Left lung (tissue), 10 donors: ENCODE results near the gene DNASE1. TPM values are rescaled to one million over a fixed set of nuclear protein-coding genes. Genes with fewer than 3 reads are reported as not detected.
"Not testable (repeated sequence)": the region's sequence is repeated elsewhere in the genome, so short reads cannot be mapped to it uniquely, and the experiment has no call there.

Experiments used
- ATAC-seq: fragments of 200-7000 bp; cut with Tn5 transposase; one replicate; pipeline ENCODE4 v1.9.1; 2020; ENCODE audit warnings: moderate library complexity
- DNase-seq, 4 donors: peaks; one replicate each; pipeline ENCODE4 v3.0.0-alpha.2; 2013 to 2020
- H3K27ac ChIP-seq, 2 donors: fragments of 200-600 bp; sonication (generic) in 1 of 2; one replicate each; pipeline versions ENCODE4 v1.5.0 to v1.8.0; 2020 to 2021
- H3K27me3 ChIP-seq, 2 donors: fragments of 200-600 bp; sonication (generic) in 1 of 2; one replicate each; pipeline versions ENCODE4 v1.5.0 to v1.8.0; 2020 to 2021
- H3K36me3 ChIP-seq, 2 donors: fragments of 200-600 bp; sonication (generic) in 1 of 2; one replicate each; pipeline versions ENCODE4 v1.5.0 to v1.8.0; 2020 to 2021
- H3K4me1 ChIP-seq, 2 donors: fragments of 200-600 bp; one replicate each; pipeline ENCODE4 v1.8.0; 2021
- H3K4me3 ChIP-seq, 2 donors: fragments of 200-600 bp; sonication (generic) in 1 of 2; one replicate each; pipeline versions ENCODE4 v1.5.0 to v1.8.0; 2020 to 2021; ENCODE audit warnings: mild to moderate bottlenecking in 1 of 2
- H3K9me3 ChIP-seq, 2 donors: fragments of 200-600 bp; sonication (generic) in 1 of 2; one replicate each; pipeline versions ENCODE4 v1.5.0 to v1.8.0; 2020 to 2021
- intact Hi-C, 2 donors: fragments of 100-400 bp; cut with DNase I; formaldehyde crosslinking; loops; one replicate each; pipeline versions ENCODE4 v1.11.2 to v1.14.2; 2022
- polyA plus RNA-seq, 6 donors: library from polyadenylated mRNA; unstranded; fragments of 120-200 nt; gene quantifications; one replicate each; pipeline ENCODE4 v1.2.1, GENCODE V29; 2013; ENCODE audit not compliant: insufficient read length in 6 of 6
- total RNA-seq, 2 donors: library from RNA; stranded (reverse); fragmentation: NEBNext Ultra II Directional; extraction: Animal tissue kit (Norgen Biotek cat#: 25700); gene quantifications; one replicate each; pipeline ENCODE4 v1.2.1, GENCODE V29; 2021
- TF ChIP-seq, protein P1 (sequence below), 2 donors: fragments of 200-600 bp; sonication (generic) in 1 of 2; IDR thresholded peaks; one replicate each; pipeline versions ENCODE4 v1.5.0 to v1.8.0; 2021; ENCODE audit warnings: antibody characterized with exemption in 2 of 2
- donor health status: DM: no; HTN: yes; CAD: no.
- donor health status: DM: no; HTN: no; CAD: no.

DNASE1 gene
- total and polyA plus RNA-seq, 8 donors: 14.6 to 30.0 (median 28.1) TPM

GRCh38 chr16:3608069-3608468 lies 46.4 kb upstream of the DNASE1 start:
- H3K4me1 ChIP-seq: peaks cover 8 to 25% of the 10 kb centered on the region in 2 donors
- H3K4me3 ChIP-seq: no peak overlapping the region
- no peak for DNase-seq
- TF ChIP-seq, protein P1, sequence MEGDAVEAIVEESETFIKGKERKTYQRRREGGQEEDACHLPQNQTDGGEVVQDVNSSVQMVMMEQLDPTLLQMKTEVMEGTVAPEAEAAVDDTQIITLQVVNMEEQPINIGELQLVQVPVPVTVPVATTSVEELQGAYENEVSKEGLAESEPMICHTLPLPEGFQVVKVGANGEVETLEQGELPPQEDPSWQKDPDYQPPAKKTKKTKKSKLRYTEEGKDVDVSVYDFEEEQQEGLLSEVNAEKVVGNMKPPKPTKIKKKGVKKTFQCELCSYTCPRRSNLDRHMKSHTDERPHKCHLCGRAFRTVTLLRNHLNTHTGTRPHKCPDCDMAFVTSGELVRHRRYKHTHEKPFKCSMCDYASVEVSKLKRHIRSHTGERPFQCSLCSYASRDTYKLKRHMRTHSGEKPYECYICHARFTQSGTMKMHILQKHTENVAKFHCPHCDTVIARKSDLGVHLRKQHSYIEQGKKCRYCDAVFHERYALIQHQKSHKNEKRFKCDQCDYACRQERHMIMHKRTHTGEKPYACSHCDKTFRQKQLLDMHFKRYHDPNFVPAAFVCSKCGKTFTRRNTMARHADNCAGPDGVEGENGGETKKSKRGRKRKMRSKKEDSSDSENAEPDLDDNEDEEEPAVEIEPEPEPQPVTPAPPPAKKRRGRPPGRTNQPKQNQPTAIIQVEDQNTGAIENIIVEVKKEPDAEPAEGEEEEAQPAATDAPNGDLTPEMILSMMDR (IDR thresholded peaks at IDR 0.05): no peak
- H3K27me3 ChIP-seq: no peaks in the 10 kb centered on the region
- intact Hi-C loops: no loop called here
- peaks cover 0 to 31% of the 10 kb centered on the region in 2 donors for H3K36me3 ChIP-seq
- ATAC-seq: no peak
- no peaks in the 10 kb centered on the region for H3K9me3 ChIP-seq
- no peak overlapping the region for H3K27ac ChIP-seq

DNA sequence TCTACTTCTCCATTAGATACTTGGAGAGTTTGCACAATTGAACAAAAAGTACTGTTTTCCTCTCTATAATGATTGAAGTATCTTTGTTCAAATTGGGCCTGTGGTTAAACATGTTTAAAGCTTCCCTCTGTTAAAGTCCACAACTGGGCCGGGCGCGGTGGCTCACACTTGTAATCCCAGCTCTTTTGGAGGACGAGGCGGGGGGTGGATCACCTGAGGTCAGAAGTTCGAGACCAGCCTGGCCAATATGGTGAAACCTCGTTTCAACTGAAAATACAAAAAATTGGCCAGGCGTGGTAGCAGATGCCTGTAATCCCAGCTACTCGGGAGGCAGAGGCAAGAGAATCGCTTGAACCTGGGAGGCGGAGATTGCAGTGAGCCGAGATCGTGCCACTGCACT lies 45.5 kb upstream of the DNASE1 start:
- ATAC-seq, H3K27me3 ChIP-seq, DNase-seq, H3K9me3 ChIP-seq, intact Hi-C loops, H3K27ac ChIP-seq, H3K4me3 ChIP-seq: not testable (repeated sequence)
- peaks cover 8 to 34% of the 10 kb centered on the region in 2 donors for H3K4me1 ChIP-seq
- H3K36me3 ChIP-seq: peaks cover 0 to 22% of the 10 kb centered on the region in 2 donors

DNA sequence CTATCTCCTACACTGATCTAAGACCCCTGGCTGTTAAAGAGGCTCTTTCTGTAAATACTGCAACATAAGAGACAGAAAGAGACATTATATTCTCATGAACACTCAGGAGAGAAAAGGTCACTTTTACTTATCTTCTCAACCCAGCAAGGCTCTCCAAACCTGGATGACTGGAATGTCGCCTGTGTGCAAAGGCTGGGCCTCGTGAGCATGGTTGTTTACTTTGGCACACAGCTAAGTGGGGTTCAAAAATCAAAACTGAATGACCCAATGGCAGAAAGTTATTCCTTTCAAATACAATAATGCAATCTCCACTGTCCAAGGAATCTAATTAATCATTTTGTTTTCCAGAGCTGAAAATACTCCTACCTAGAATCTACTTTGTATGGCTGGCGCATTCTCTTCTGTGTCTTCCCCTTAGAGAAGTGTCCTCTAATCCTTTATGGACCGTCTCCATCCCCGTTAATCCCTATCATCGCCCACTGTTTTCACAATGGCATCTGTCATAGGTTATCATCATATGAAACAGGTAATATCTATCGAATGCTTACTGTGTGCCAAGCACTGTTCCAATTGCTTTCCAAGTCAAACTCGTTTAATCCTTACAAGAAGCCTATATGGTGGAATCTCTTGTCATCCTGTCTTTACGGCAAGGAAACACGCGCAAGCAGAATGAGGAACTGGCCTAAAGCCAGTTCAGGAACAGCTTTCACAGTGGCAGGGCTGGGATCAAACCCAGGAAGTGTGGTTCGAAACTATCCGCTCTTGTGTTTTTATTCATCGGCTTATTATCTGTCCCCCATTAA lies 44.4 kb upstream of the DNASE1 start:
- no peaks in the 10 kb centered on the region for H3K9me3 ChIP-seq
- peak overlapping the region in 1 of 2 donors; percentile 89 for H3K27ac ChIP-seq
- H3K4me1 ChIP-seq: peaks cover 8 to 37% of the 10 kb centered on the region in 2 donors
- DNase-seq (no peak), ATAC-seq (no peak)
- no peaks in the 10 kb centered on the region for H3K27me3 ChIP-seq
- peak overlapping the region in 1 of 2 donors; percentile 97 for H3K4me3 ChIP-seq
- H3K36me3 ChIP-seq: peaks cover 0 to 11% of the 10 kb centered on the region in 2 donors
- intact Hi-C loops: no loop called here
- TF ChIP-seq, protein P1 (IDR thresholded peaks at IDR 0.05): no peak

DNA sequence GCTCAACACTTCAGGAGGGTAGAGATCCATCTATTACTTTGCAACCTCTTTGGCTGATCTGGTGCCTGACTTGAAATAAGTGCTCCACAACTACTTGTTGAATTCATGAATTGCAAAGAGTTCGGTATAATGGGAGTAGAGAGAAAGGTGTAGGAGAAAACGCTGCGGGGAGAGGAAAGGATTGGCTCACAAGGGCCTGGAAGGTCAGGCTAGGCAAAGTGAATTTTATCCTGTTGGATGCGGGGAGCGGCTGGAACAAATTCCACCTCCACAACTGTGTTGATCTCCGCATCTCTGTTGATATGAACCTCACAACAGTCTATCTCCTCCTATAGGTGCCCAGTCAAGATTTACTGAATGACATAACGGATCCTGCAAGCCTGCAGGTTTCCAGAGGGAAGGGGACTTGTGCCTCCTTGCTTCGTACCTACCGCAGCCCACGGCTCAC lies 43.8 kb upstream of the DNASE1 start:
- Histone ChIP-seq H3K4me3 (peak overlapping the region; percentile 97 to 98), H3K36me3 (peaks cover 0 to 8% of the 10 kb centered on the region in 2 donors), H3K27me3 (no peaks in the 10 kb centered on the region), H3K9me3 (no peaks in the 10 kb centered on the region), H3K27ac (peak overlapping the region in 1 of 2 donors; percentile 89), H3K4me1 (peaks cover 8 to 42% of the 10 kb centered on the region in 2 donors)
- TF ChIP-seq, protein P1 (IDR thresholded peaks at IDR 0.05): no peak
- ATAC-seq: peak; percentile 35
- DNase-seq: peak in 1 of 4 donors; percentile 4
- intact Hi-C loops: no loop called here

- intact Hi-C loops: no loop called here
- Histone ChIP-seq H3K9me3 (no peaks in the 10 kb centered on the region), H3K27me3 (no peaks in the 10 kb centered on the region), H3K27ac (peak within 1 kb of the TSS; percentile 80 to 89), H3K4me3 (peak within 1 kb of the TSS; percentile 97 to 98), H3K4me1 (peaks cover 8 to 42% of the 10 kb centered on the region in 2 donors), H3K36me3 (peaks cover 0 to 1% of the 10 kb centered on the region in 2 donors)
- DNase-seq (peak; percentile 90 to 97 (median 95)), ATAC-seq (peak; percentile 96)
- TF ChIP-seq, protein P1 (IDR thresholded peaks at IDR 0.05): no peak
These were observed 43.1 kb upstream of the DNASE1 start, which contains the start of gene SLX4 for GRCh38 chr16:3611146-3611975. Gene SLX4 (minus strand): TSS chr16:3611606. CDS start chr16:3608964, 2,642 bp downstream.
